Mammary epithelial cell (primary cell): Measurements from ENCODE around the gene NSD1.

Experiments used
- EZH2 ChIP-seq: IDR thresholded peaks from 2 replicates; pipeline ENCODE4 v1.6.1; 2012; ENCODE audit warnings: low read length, inconsistent platforms, borderline replicate concordance
- TF ChIP-seq, protein P1 (sequence below), 2 donors: IDR thresholded peaks in 1 of 2; conservative IDR thresholded peaks in 1 of 2; 2 replicates each; pipeline ENCODE4 v1.5.1; 2011 to 2012; ENCODE audit warnings: inconsistent platforms in 2 of 2, low read length in 2 of 2, mild to moderate bottlenecking in 2 of 2, control low read depth in 1 of 2, low read depth in 1 of 2; ENCODE audit not compliant: insufficient read depth in 1 of 2; ENCODE audit errors: extremely low read depth in 1 of 2

DNA sequence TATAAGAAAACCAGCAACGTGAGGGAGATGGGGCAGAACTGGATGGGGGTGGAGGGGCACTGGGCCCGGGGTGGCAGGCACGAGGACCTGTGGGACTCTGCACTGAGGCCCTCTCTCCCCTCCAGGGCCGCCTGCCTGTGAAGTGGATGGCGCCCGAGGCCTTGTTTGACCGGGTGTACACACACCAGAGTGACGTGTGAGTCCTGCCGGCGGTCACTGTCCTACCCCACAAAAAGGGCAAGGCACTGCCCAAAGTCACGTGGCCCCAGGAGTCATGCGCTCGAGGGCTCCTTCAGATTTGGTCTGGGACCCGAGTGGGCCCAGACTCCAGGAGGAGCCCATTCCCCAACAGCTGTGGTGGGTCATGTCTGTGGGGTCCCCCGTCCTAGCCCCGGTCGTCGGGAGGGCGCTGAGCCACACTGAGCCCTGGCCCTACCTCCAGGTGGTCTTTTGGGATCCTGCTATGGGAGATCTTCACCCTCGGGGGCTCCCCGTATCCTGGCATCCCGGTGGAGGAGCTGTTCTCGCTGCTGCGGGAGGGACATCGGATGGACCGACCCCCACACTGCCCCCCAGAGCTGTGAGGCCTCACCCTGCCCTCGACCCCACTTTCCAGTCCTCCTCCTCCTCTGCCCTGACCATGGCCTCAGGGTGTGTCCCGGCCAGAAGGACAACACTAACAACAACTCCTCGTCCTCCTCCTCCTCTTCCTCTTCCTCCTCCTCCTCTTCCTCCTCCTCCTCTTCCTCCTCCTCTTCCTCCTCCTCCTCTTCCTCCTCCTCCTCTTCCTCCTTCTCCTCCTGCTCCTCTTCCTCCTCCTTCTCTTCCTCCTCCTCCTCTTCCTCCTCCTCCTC is 37.2 kb upstream of the NSD1 start:
- TF ChIP-seq, protein P1, sequence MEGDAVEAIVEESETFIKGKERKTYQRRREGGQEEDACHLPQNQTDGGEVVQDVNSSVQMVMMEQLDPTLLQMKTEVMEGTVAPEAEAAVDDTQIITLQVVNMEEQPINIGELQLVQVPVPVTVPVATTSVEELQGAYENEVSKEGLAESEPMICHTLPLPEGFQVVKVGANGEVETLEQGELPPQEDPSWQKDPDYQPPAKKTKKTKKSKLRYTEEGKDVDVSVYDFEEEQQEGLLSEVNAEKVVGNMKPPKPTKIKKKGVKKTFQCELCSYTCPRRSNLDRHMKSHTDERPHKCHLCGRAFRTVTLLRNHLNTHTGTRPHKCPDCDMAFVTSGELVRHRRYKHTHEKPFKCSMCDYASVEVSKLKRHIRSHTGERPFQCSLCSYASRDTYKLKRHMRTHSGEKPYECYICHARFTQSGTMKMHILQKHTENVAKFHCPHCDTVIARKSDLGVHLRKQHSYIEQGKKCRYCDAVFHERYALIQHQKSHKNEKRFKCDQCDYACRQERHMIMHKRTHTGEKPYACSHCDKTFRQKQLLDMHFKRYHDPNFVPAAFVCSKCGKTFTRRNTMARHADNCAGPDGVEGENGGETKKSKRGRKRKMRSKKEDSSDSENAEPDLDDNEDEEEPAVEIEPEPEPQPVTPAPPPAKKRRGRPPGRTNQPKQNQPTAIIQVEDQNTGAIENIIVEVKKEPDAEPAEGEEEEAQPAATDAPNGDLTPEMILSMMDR (conservative IDR thresholded peaks at IDR 0.05 in 1 of 2, IDR thresholded peaks at IDR 0.05 in 1 of 2; ENCODE audit: extremely low read depth in 1 of 2, insufficient read depth in 1 of 2, low read depth in 1 of 2, low read length in 2 of 2) = no peak
- no peak for TF ChIP-seq EZH2
